KOPT-K1 (cell line): ENCODE data around the gene MED13L.
"Not testable (repeated sequence)": the region's sequence is repeated elsewhere in the genome, so short reads cannot be mapped to it uniquely, and the experiment has no call there.

Experiments used
- H3K27ac ChIP-seq: fragments of 200-600 bp; sonication (generic); 2 replicates; pipeline ENCODE4 v1.5.1; 2016; ENCODE audit warnings: antibody characterized with exemption, mild to moderate bottlenecking, low read depth, low read length; ENCODE audit not compliant: poor library complexity, severe bottlenecking
- H3K36me3 ChIP-seq: fragments of 200-600 bp; sonication (generic); 2 replicates; pipeline ENCODE4 v1.5.1; 2017; ENCODE audit warnings: antibody characterized with exemption, mild to moderate bottlenecking, low read length, moderate library complexity; ENCODE audit not compliant: insufficient read depth
- H3K9me3 ChIP-seq: fragments of 200-600 bp; sonication (generic); 2 replicates; pipeline ENCODE4 v1.5.1; 2017; ENCODE audit warnings: antibody characterized with exemption, low read length, mild to moderate bottlenecking; ENCODE audit not compliant: insufficient read depth, poor library complexity, severe bottlenecking

Gene MED13L

GRCh38 chr12:116294454-116295165 lies 17.1 kb upstream of the MED13L start:
- Histone ChIP-seq H3K9me3 (no peaks in the 10 kb centered on the region), H3K36me3 (no peaks in the 10 kb centered on the region), H3K27ac (no peak overlapping the region)

GRCh38 chr12:116293687-116294453 lies 16.4 kb upstream of the MED13L start:
- Histone ChIP-seq H3K27ac (no peak overlapping the region), H3K36me3 (no peaks in the 10 kb centered on the region)

GRCh38 chr12:116291218-116291617 lies 13.7 kb upstream of the MED13L start:
- Histone ChIP-seq H3K27ac (no peak overlapping the region), H3K9me3 (no peaks in the 10 kb centered on the region), H3K36me3 (no peaks in the 10 kb centered on the region)

More at GRCh38 chr12:116293687-116294453, 16.4 kb upstream of the MED13L start:
- no peaks in the 10 kb centered on the region for H3K9me3 ChIP-seq

- no peak overlapping the region for H3K27ac ChIP-seq
Measured at GRCh38 chr12:116288735-116289134, 11.2 kb upstream of the MED13L start.

GRCh38 chr12:116287842-116288301 lies 10.4 kb upstream of the MED13L start:
- Histone ChIP-seq H3K36me3 (no peaks in the 10 kb centered on the region), H3K27ac (no peak overlapping the region), H3K9me3 (no peaks in the 10 kb centered on the region)

More at GRCh38 chr12:116288735-116289134, 11.2 kb upstream of the MED13L start:
- H3K36me3 ChIP-seq: no peaks in the 10 kb centered on the region
- no peaks in the 10 kb centered on the region for H3K9me3 ChIP-seq

GRCh38 chr12:116284396-116284795 lies 6.9 kb upstream of the MED13L start:
- Histone ChIP-seq H3K36me3 (no peaks in the 10 kb centered on the region), H3K27ac (no peak overlapping the region), H3K9me3 (no peaks in the 10 kb centered on the region)

GRCh38 chr12:116283881-116284280 lies 6.4 kb upstream of the MED13L start:
- H3K36me3 ChIP-seq, H3K9me3 ChIP-seq, H3K27ac ChIP-seq: not testable (repeated sequence)

GRCh38 chr12:116282371-116283286 lies 5.1 kb upstream of the MED13L start:
- peak overlapping the region; percentile 48 for H3K27ac ChIP-seq
- no peaks in the 10 kb centered on the region for H3K36me3 ChIP-seq
- no peaks in the 10 kb centered on the region for H3K9me3 ChIP-seq

- H3K27ac ChIP-seq: no peak overlapping the region
- H3K36me3 ChIP-seq: no peaks in the 10 kb centered on the region
- H3K9me3 ChIP-seq: no peaks in the 10 kb centered on the region
Measured at GRCh38 chr12:116280595-116281290, 3.2 kb upstream of the MED13L start.

- H3K27ac ChIP-seq: no peak overlapping the region
- no peaks in the 10 kb centered on the region for H3K36me3 ChIP-seq
- H3K9me3 ChIP-seq: no peaks in the 10 kb centered on the region
Measured at GRCh38 chr12:116278667-116279066, 1.2 kb upstream of the MED13L start.

- Histone ChIP-seq H3K36me3 (no peaks in the 10 kb centered on the region), H3K27ac (peak overlapping the region; percentile 83), H3K9me3 (no peaks in the 10 kb centered on the region)
Measured at GRCh38 chr12:116278279-116278626, 760 bp upstream of the MED13L start.

- H3K9me3 ChIP-seq: no peaks in the 10 kb centered on the region
- no peaks in the 10 kb centered on the region for H3K36me3 ChIP-seq
- H3K27ac ChIP-seq: peak overlapping the region; percentile 83
Measured at GRCh38 chr12:116276652-116277466, 634 bp downstream of the MED13L start.

GRCh38 chr12:116274551-116275375 lies 2.7 kb downstream of the MED13L start:
- Histone ChIP-seq H3K9me3 (no peaks in the 10 kb centered on the region), H3K27ac (peak overlapping the region; percentile 83), H3K36me3 (no peaks in the 10 kb centered on the region)
